Stimulated activated memory B cell treated with anti-CD40 and anti-IgM and Interleukin-4, amounts not matched to agents 10 μg/mL and 1 μg/mL and 100 μg/mL, for 72 hours (primary cell): ENCODE data around the gene MYH14.

Experiments used
- ATAC-seq: fragments of 150-1000 bp; cut with Tn5 transposase; 2 replicates; pipeline ENCODE4 v1.10.0; 2021
- H3K27ac Mint-ChIP-seq: one replicate; pipeline ENCODE4 v1.8.0; 2022; ENCODE audit warnings: mild to moderate bottlenecking, mixed read lengths
- H3K27me3 Mint-ChIP-seq: one replicate; pipeline ENCODE4 v1.8.0; 2022; ENCODE audit warnings: mixed read lengths
- H3K36me3 Mint-ChIP-seq: one replicate; pipeline ENCODE4 v1.8.0; 2022; ENCODE audit warnings: mixed read lengths
- H3K4me1 Mint-ChIP-seq: one replicate; pipeline ENCODE4 v1.8.0; 2022; ENCODE audit warnings: mixed read lengths
- H3K4me3 Mint-ChIP-seq: one replicate; pipeline ENCODE4 v1.8.0; 2022; ENCODE audit warnings: mild to moderate bottlenecking, moderate library complexity, mixed read lengths
- H3K9me3 Mint-ChIP-seq: one replicate; pipeline ENCODE4 v1.8.0; 2022; ENCODE audit warnings: mixed read lengths

Gene MYH14

GRCh38 chr19:50203281-50204080 is at the start of gene MYH14:
MYH14 (plus strand) TSS chr19:50203622; CDS start chr19:50210366, 6,744 bp downstream.
- H3K4me3 Mint-ChIP-seq: no peak within 1 kb of the TSS

DNA sequence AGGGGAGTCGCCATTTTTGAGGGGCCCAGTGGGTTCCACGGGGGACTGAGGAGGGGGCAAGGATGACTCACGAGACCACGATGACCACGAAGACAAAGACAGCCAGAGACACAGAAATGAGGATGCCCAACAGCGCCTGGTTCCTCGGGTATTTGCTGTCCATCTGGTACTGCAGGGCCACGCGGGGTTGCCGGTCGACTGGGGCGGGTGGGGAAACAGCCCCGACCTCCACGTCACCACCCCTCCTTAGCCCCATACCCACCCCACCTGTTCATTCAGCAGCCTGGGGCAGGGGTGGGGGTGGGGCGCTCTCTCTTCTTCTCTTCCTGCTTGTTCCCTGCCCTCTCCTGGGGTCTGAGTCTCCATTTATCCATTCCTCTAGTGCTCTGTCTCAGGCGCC is 48.9 kb upstream of the MYH14 start:
- H3K4me3 Mint-ChIP-seq: no peak overlapping the region
- peaks cover 22% of the 10 kb centered on the region for H3K9me3 Mint-ChIP-seq
- ATAC-seq: no peak
- no peak overlapping the region for H3K27ac Mint-ChIP-seq
- H3K27me3 Mint-ChIP-seq: peaks cover 26% of the 10 kb centered on the region
- H3K4me1 Mint-ChIP-seq: no peaks in the 10 kb centered on the region
- H3K36me3 Mint-ChIP-seq: no peaks in the 10 kb centered on the region

More at GRCh38 chr19:50203281-50204080, at the start of gene MYH14:
- ATAC-seq: no peak
- Mint-ChIP-seq H3K36me3 (no peaks in the 10 kb centered on the region), H3K9me3 (no peaks in the 10 kb centered on the region), H3K27ac (no peak within 1 kb of the TSS), H3K27me3 (peaks cover 61% of the 10 kb centered on the region), H3K4me1 (no peaks in the 10 kb centered on the region)

- Mint-ChIP-seq H3K9me3 (peaks cover 22% of the 10 kb centered on the region), H3K27me3 (peaks cover 17% of the 10 kb centered on the region), H3K4me3 (no peak overlapping the region), H3K36me3 (no peaks in the 10 kb centered on the region), H3K27ac (no peak overlapping the region), H3K4me1 (no peaks in the 10 kb centered on the region)
- no peak for ATAC-seq
Measured at GRCh38 chr19:50155520-50156109, 47.8 kb upstream of the MYH14 start.

- no peaks in the 10 kb centered on the region for H3K36me3 Mint-ChIP-seq
- H3K4me1 Mint-ChIP-seq: no peaks in the 10 kb centered on the region
- H3K9me3 Mint-ChIP-seq: peaks cover 19% of the 10 kb centered on the region
- H3K27me3 Mint-ChIP-seq: peaks cover 24% of the 10 kb centered on the region
- no peak overlapping the region for H3K4me3 Mint-ChIP-seq
- no peak overlapping the region for H3K27ac Mint-ChIP-seq
- ATAC-seq: no peak
Measured at GRCh38 chr19:50158577-50158976, 44.8 kb upstream of the MYH14 start.

- Mint-ChIP-seq H3K27ac (no peak overlapping the region), H3K27me3 (peaks cover 23% of the 10 kb centered on the region), H3K4me3 (no peak overlapping the region), H3K36me3 (no peaks in the 10 kb centered on the region), H3K4me1 (no peaks in the 10 kb centered on the region), H3K9me3 (peaks cover 15% of the 10 kb centered on the region)
- no peak for ATAC-seq
Measured at GRCh38 chr19:50159078-50159477, 44.3 kb upstream of the MYH14 start.

GRCh38 chr19:50162988-50163387 is 40.4 kb upstream of the MYH14 start, which contains the start of gene IZUMO2:
IZUMO2 (minus strand) TSS chr19:50163281; CDS start chr19:50163194, 87 bp downstream.
- Mint-ChIP-seq H3K27ac (no peak within 1 kb of the TSS), H3K4me1 (no peaks in the 10 kb centered on the region), H3K36me3 (no peaks in the 10 kb centered on the region), H3K9me3 (peaks cover 8% of the 10 kb centered on the region), H3K27me3 (peaks cover 38% of the 10 kb centered on the region), H3K4me3 (no peak within 1 kb of the TSS)
- ATAC-seq: no peak

- Mint-ChIP-seq H3K27ac (no peak overlapping the region), H3K36me3 (no peaks in the 10 kb centered on the region), H3K27me3 (peaks cover 53% of the 10 kb centered on the region), H3K4me1 (no peaks in the 10 kb centered on the region), H3K4me3 (no peak overlapping the region), H3K9me3 (peaks cover 6% of the 10 kb centered on the region)
- no peak for ATAC-seq
Measured at GRCh38 chr19:50167314-50167721, 36.1 kb upstream of the MYH14 start.

- Mint-ChIP-seq H3K4me3 (no peak overlapping the region), H3K36me3 (no peaks in the 10 kb centered on the region), H3K4me1 (no peaks in the 10 kb centered on the region), H3K27me3 (peaks cover 36% of the 10 kb centered on the region), H3K9me3 (peaks cover 12% of the 10 kb centered on the region), H3K27ac (no peak overlapping the region)
- ATAC-seq: no peak
Measured at GRCh38 chr19:50171752-50172151, 31.7 kb upstream of the MYH14 start.

DNA sequence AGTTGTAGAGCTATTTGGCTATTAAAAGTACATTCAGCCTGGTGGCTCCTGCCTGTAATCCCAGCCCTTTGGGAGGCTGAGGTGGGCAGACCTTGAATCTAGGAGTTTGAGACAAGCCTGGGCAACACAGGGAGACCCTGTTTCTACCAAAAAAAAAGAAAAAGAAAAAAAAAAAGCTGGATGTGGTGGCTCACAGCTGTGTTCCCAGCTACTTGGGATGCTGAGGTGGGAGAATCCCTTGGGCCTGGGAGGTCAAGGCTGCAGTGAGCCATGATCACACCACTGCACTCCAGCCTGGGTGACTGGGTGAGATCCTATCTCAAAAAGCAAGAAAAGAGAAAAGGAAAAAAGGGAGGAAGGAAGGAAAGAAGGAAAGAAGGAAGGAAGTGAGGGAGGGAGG is 30.7 kb upstream of the MYH14 start:
- no peaks in the 10 kb centered on the region for H3K4me1 Mint-ChIP-seq
- H3K27ac Mint-ChIP-seq: no peak overlapping the region
- peaks cover 12% of the 10 kb centered on the region for H3K9me3 Mint-ChIP-seq
- H3K4me3 Mint-ChIP-seq: no peak overlapping the region
- H3K27me3 Mint-ChIP-seq: peaks cover 36% of the 10 kb centered on the region
- ATAC-seq: no peak
- no peaks in the 10 kb centered on the region for H3K36me3 Mint-ChIP-seq

DNA sequence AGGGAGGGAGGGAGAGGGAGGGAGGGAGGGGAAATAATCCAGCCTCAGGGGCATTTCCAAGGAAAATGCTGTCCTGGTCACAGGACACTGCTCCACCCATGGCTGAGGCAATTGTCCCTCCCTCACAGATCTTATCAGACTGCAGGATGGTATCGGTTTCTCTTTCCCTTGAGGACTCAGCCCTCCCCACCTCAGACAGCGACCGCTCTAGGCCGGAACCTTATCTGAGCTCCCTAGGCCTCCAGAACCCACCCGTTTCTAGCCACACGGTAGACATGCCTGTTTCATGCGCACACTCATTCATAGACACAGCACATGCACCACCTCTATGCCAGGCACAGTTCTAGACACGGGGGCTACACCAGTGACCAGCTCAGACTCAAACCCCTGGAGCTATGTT is 30.3 kb upstream of the MYH14 start:
- Mint-ChIP-seq H3K4me1 (no peaks in the 10 kb centered on the region), H3K4me3 (no peak overlapping the region), H3K27ac (no peak overlapping the region), H3K9me3 (peaks cover 12% of the 10 kb centered on the region), H3K27me3 (peaks cover 36% of the 10 kb centered on the region), H3K36me3 (no peaks in the 10 kb centered on the region)
- ATAC-seq: no peak

DNA sequence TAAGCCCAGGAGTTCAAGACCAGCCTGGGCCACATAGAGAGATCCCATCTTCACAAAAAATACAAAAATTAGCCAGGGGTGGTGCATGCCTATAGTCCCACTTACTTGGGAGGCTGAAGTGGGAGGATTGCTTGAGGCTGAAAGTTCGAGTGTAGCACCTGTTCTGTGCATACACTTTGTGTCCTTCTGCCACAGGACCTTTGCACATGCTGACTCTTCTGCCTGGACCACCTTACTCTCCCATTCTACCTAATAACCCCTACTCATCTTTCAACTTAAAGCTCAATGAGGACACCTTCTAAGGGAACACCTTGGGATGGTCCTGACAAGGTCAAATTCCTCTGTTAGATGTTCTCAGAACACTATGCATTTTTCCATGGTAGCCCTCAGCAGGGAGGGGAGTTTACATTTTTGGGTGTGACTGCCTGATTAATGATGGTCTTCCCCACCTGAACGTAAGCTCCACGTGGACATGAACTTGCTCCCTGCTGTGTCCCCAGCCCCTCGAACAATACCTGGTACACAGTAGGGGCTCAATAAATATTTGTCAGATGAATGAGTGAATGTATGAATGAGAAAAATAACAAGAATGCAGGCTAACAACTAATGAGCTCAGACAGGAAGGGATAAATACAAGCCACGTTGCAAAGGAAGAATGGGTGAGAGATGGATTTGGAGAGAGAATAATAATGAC is 29.2 kb upstream of the MYH14 start:
- Mint-ChIP-seq H3K36me3 (no peaks in the 10 kb centered on the region), H3K27me3 (peaks cover 30% of the 10 kb centered on the region), H3K4me1 (no peaks in the 10 kb centered on the region), H3K9me3 (peaks cover 10% of the 10 kb centered on the region), H3K4me3 (no peak overlapping the region), H3K27ac (no peak overlapping the region)
- ATAC-seq: no peak

DNA sequence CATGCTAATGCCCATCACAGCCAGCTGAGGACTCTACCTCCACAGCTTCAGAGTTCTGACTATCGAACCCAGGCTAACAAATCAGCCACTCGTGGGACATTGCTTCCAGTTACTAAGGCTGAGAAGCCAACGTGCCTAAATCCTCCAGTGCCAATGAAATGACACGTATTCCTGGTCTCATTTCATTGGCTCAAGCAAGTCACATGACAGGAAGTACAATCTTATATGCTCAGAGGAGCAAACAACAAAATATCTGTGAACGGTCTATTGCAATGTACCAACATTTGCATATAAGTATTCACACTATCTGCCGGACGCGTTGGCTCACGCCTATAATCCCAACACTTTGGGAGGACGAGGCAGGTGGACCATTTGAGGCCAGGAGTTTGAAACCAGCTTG is 27.5 kb upstream of the MYH14 start:
- Mint-ChIP-seq H3K27me3 (peaks cover 17% of the 10 kb centered on the region), H3K36me3 (no peaks in the 10 kb centered on the region), H3K27ac (no peak overlapping the region), H3K4me3 (no peak overlapping the region), H3K9me3 (peaks cover 10% of the 10 kb centered on the region), H3K4me1 (no peaks in the 10 kb centered on the region)
- ATAC-seq: no peak

DNA sequence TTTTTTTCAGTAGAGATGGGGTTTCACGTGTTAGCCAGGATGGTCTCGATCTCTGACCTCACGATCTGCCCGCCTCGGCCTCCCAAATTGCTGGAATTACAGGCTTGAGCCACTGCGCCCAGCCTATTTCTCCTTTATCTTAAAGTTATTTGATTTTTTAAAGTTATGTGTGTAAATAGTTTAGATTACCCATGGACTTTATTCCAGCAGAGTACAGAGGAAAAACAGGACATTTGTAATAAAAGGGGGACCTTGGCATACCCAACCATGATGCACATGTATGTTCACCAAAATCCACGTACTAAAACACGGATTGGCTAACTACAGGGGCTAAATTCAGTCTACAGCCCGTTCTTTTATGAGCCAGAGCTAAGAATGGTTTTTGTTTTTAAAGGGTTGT is 26.6 kb upstream of the MYH14 start:
- no peak for ATAC-seq
- H3K9me3 Mint-ChIP-seq: peaks cover 10% of the 10 kb centered on the region
- H3K27me3 Mint-ChIP-seq: peaks cover 15% of the 10 kb centered on the region
- H3K4me1 Mint-ChIP-seq: no peaks in the 10 kb centered on the region
- no peaks in the 10 kb centered on the region for H3K36me3 Mint-ChIP-seq
- H3K4me3 Mint-ChIP-seq: no peak overlapping the region
- H3K27ac Mint-ChIP-seq: no peak overlapping the region

- Mint-ChIP-seq H3K27ac (no peak overlapping the region), H3K27me3 (no peaks in the 10 kb centered on the region), H3K9me3 (peaks cover 13% of the 10 kb centered on the region), H3K36me3 (no peaks in the 10 kb centered on the region), H3K4me1 (no peaks in the 10 kb centered on the region), H3K4me3 (no peak overlapping the region)
- ATAC-seq: no peak
Measured at GRCh38 chr19:50178320-50178719, 25.1 kb upstream of the MYH14 start.

- Mint-ChIP-seq H3K36me3 (no peaks in the 10 kb centered on the region), H3K4me1 (no peaks in the 10 kb centered on the region), H3K27me3 (no peaks in the 10 kb centered on the region), H3K4me3 (no peak overlapping the region), H3K27ac (no peak overlapping the region), H3K9me3 (peaks cover 13% of the 10 kb centered on the region)
- ATAC-seq: no peak
Measured at GRCh38 chr19:50178859-50179537, 24.4 kb upstream of the MYH14 start.
